Measurements from ENCODE around the gene ANKEF1.

GRCh38 chr20:9995510-9996272, 39.1 kb upstream of the ANKEF1 start:
- TF ChIP-seq, protein P1, sequence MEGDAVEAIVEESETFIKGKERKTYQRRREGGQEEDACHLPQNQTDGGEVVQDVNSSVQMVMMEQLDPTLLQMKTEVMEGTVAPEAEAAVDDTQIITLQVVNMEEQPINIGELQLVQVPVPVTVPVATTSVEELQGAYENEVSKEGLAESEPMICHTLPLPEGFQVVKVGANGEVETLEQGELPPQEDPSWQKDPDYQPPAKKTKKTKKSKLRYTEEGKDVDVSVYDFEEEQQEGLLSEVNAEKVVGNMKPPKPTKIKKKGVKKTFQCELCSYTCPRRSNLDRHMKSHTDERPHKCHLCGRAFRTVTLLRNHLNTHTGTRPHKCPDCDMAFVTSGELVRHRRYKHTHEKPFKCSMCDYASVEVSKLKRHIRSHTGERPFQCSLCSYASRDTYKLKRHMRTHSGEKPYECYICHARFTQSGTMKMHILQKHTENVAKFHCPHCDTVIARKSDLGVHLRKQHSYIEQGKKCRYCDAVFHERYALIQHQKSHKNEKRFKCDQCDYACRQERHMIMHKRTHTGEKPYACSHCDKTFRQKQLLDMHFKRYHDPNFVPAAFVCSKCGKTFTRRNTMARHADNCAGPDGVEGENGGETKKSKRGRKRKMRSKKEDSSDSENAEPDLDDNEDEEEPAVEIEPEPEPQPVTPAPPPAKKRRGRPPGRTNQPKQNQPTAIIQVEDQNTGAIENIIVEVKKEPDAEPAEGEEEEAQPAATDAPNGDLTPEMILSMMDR (IDR thresholded peaks at IDR 0.05): no peak
- TF ChIP-seq POLR2A (IDR thresholded peaks at IDR 0.05): no peak

All from gastroesophageal sphincter (tissue), 3 donors.